HG03135 (cell line): ENCODE measurements around the gene FSHB.
A peak's percentile ranks its signal among the peaks of the same experiment; 100 is the strongest.
"Not testable (repeated sequence)": the region's sequence is repeated elsewhere in the genome, so short reads cannot be mapped to it uniquely, and the experiment has no call there.

Experiments used
- ATAC-seq: cut with Tn5 transposase; IDR thresholded peaks from one replicate; pipeline ENCODE4 v1.9.1; 2021; ENCODE audit warnings: mild to moderate bottlenecking, moderate library complexity; ENCODE audit not compliant: unreplicated experiment

The FSHB gene

GRCh38 chr11:30261821-30262220 lies 31.0 kb downstream of the FSHB start:
- no peak for ATAC-seq

GRCh38 chr11:30268638-30269037 lies 37.8 kb downstream of the FSHB start:
- ATAC-seq, result not testable (repeated sequence)

GRCh38 chr11:30270671-30271070 lies 39.9 kb downstream of the FSHB start:
- no peak for ATAC-seq

- ATAC-seq, result no peak
Observed at GRCh38 chr11:30277176-30277575, 46.4 kb downstream of the FSHB start.

GRCh38 chr11:30279796-30280195 lies 49.0 kb downstream of the FSHB start:
- ATAC-seq, result no peak

GRCh38 chr11:30281476-30282288 lies 50.9 kb downstream of the FSHB start:
- peak; percentile 29 for ATAC-seq

- peak; percentile 75 for ATAC-seq
Observed at GRCh38 chr11:30282289-30282631, 51.4 kb downstream of the FSHB start.
